ENCODE results near the gene PTGR2.

The PTGR2 gene

DNA sequence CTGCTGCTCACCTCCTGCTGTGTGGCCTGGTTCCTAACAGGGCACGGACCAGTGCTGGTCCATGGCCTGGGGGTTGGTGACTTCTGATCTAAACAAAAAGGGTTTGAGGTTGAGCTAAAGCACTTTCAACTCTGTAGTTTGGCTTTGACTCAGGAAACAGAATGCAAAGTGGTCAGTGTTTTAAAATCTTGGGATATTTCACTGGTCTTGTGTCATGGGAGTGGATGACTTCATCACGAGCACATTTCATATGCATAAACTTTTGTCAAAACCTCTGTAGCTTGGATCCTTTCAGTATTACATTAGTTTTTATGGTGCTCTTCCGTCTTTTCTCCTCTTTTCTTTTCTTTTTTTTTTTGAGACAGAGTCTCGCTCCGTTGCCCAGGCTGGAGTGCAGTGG, 72.7 kb downstream of the PTGR2 start:
- Histone ChIP-seq H3K27ac (ENCODE audit: low read depth, low read length, poor library complexity, severe bottlenecking) (no peak overlapping the region), H3K9me3 (ENCODE audit: low read length) (no peaks in the 10 kb centered on the region), H3K27me3 (ENCODE audit: insufficient read depth, low read length) (no peaks in the 10 kb centered on the region), H3K9me2 (ENCODE audit: low read depth, low read length) (no peaks in the 10 kb centered on the region), H2AFZ (ENCODE audit: low read length) (no peak overlapping the region), H4K20me1 (ENCODE audit: insufficient read depth, low read length) (no peaks in the 10 kb centered on the region), H3K4me2 (ENCODE audit: low read length) (no peak overlapping the region), H3K4me3 (ENCODE audit: low read depth, low read length, poor library complexity, severe bottlenecking) (no peak overlapping the region), H3K9ac (ENCODE audit: low read length) (no peak overlapping the region), H3K36me3 (ENCODE audit: insufficient read depth, low read length) (peaks cover 93% of the 10 kb centered on the region), H3K79me2 (ENCODE audit: insufficient read depth, low read length) (no peaks in the 10 kb centered on the region), H3F3A (ENCODE audit: insufficient read depth, low read length) (no peaks in the 10 kb centered on the region), H3K4me1 (ENCODE audit: insufficient read depth, low read length, severe bottlenecking) (no peaks in the 10 kb centered on the region)
- TF ChIP-seq, protein P1, sequence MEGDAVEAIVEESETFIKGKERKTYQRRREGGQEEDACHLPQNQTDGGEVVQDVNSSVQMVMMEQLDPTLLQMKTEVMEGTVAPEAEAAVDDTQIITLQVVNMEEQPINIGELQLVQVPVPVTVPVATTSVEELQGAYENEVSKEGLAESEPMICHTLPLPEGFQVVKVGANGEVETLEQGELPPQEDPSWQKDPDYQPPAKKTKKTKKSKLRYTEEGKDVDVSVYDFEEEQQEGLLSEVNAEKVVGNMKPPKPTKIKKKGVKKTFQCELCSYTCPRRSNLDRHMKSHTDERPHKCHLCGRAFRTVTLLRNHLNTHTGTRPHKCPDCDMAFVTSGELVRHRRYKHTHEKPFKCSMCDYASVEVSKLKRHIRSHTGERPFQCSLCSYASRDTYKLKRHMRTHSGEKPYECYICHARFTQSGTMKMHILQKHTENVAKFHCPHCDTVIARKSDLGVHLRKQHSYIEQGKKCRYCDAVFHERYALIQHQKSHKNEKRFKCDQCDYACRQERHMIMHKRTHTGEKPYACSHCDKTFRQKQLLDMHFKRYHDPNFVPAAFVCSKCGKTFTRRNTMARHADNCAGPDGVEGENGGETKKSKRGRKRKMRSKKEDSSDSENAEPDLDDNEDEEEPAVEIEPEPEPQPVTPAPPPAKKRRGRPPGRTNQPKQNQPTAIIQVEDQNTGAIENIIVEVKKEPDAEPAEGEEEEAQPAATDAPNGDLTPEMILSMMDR (IDR thresholded peaks at IDR 0.05; ENCODE audit: low read length): no peak
- TF ChIP-seq EZH2 (IDR thresholded peaks at IDR 0.05; ENCODE audit: borderline replicate concordance, low read length): no peak

All from OCI-LY1 (cell line).